Kidney epithelial cell (primary cell): Measurements from ENCODE around the gene CDC42BPA. TPM values are rescaled to one million over a fixed set of nuclear protein-coding genes. Genes with fewer than 3 reads are reported as not detected.

Source experiments
- DNase-seq: peaks from one replicate; pipeline ENCODE4 v3.0.0-alpha.2; 2010; ENCODE audit warnings: low read depth
- H3K27me3 ChIP-seq: 2 replicates; pipeline ENCODE4 v1.6.0; 2011; ENCODE audit warnings: low read length; ENCODE audit not compliant: control insufficient read depth, insufficient read depth
- H3K36me3 ChIP-seq: 2 replicates; pipeline ENCODE4 v1.5.1; 2011; ENCODE audit warnings: low read length; ENCODE audit not compliant: control insufficient read depth, insufficient read depth
- H3K4me3 ChIP-seq: 2 replicates; pipeline ENCODE4 v1.5.1; 2011; ENCODE audit warnings: low read depth, mild to moderate bottlenecking, control low read depth, low read length
- total RNA-seq: library from RNA; depleted of rRNA; stranded (reverse); fragments of >200 nt; gene quantifications from 2 replicates; pipeline ENCODE4 v1.2.3, GENCODE V29; 2015
- TF ChIP-seq, protein P1 (sequence below): IDR thresholded peaks from 2 replicates; pipeline ENCODE4 v1.5.1; 2011; ENCODE audit warnings: mild to moderate bottlenecking, moderate library complexity, low read length, control low read depth, inconsistent platforms; ENCODE audit not compliant: insufficient read depth, poor library complexity, severe bottlenecking

Gene CDC42BPA
- total RNA-seq, 1 donor from 2014 or later = 33.4 TPM

- H3K4me3 ChIP-seq = no peak overlapping the region
- no peak for DNase-seq
- no peaks in the 10 kb centered on the region for H3K27me3 ChIP-seq
- TF ChIP-seq, protein P1, sequence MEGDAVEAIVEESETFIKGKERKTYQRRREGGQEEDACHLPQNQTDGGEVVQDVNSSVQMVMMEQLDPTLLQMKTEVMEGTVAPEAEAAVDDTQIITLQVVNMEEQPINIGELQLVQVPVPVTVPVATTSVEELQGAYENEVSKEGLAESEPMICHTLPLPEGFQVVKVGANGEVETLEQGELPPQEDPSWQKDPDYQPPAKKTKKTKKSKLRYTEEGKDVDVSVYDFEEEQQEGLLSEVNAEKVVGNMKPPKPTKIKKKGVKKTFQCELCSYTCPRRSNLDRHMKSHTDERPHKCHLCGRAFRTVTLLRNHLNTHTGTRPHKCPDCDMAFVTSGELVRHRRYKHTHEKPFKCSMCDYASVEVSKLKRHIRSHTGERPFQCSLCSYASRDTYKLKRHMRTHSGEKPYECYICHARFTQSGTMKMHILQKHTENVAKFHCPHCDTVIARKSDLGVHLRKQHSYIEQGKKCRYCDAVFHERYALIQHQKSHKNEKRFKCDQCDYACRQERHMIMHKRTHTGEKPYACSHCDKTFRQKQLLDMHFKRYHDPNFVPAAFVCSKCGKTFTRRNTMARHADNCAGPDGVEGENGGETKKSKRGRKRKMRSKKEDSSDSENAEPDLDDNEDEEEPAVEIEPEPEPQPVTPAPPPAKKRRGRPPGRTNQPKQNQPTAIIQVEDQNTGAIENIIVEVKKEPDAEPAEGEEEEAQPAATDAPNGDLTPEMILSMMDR = no peak
- H3K36me3 ChIP-seq = no peaks in the 10 kb centered on the region
Observed at GRCh38 chr1:227306689-227307088, 11.6 kb downstream of the CDC42BPA start.

DNA sequence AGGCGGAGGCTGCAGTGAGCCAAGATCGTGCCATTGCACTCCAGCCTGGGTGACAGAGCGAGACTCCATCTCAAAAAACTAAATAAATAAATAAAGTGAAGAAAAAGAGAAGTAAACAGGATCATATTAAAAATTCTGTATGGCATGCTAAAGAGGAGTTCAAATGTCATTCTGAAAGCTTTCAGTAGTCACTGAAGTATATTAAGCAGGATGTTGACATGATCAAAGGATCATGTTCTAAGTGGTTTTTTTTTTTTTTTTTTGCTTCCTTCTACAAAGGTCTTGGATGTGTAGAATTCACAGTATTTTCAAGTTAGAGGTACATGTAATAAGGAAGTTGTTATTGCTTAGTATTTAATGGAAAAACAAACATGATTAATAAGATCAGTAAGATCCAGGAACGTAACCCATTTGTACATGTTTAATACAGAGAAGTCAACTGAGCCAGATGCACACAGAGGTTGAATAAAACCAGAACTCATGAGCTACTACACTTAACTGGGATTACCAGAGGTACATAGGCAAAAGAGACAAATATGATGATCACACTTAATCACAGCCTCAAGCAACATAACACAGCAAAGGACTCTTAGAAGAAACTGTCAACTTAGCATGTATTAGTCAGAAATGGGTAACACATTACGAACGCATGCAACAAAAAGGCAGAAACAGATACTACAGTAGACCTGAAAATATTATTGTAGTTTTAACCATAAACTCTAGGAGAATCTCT is 12.2 kb downstream of the CDC42BPA start:
- DNase-seq = no peak
- Histone ChIP-seq H3K4me3 (no peak overlapping the region), H3K27me3 (no peaks in the 10 kb centered on the region), H3K36me3 (no peaks in the 10 kb centered on the region)
- TF ChIP-seq, protein P1 = no peak

- Histone ChIP-seq H3K4me3 (no peak overlapping the region), H3K27me3 (no peaks in the 10 kb centered on the region), H3K36me3 (no peaks in the 10 kb centered on the region)
- no peak for DNase-seq
- TF ChIP-seq, protein P1 = no peak
Observed at GRCh38 chr1:227304665-227305064, 13.6 kb downstream of the CDC42BPA start.

GRCh38 chr1:227303662-227304061 is 14.6 kb downstream of the CDC42BPA start:
- H3K4me3 ChIP-seq = no peak overlapping the region
- no peaks in the 10 kb centered on the region for H3K27me3 ChIP-seq
- DNase-seq = no peak
- TF ChIP-seq, protein P1 = no peak
- no peaks in the 10 kb centered on the region for H3K36me3 ChIP-seq

DNA sequence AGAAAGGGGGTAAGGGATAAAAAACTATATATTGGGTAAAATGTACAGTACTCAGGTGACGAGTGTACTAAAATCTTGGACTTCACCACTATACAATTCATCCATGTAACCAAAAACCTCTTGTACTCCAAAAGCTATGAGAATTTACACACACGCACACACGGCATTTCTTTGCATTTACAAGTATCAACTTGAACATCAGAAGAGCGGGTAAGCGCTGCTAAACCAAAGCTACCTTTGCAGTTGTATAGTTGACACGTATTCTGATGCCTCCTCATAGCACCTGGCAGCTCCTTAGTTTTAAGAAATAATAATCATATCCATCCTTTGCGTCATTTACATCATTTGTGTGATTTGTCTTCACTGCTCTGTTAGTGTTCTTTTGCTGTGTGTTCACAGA is 17.6 kb downstream of the CDC42BPA start:
- H3K27me3 ChIP-seq = no peaks in the 10 kb centered on the region
- DNase-seq = no peak
- no peak overlapping the region for H3K4me3 ChIP-seq
- no peaks in the 10 kb centered on the region for H3K36me3 ChIP-seq
- TF ChIP-seq, protein P1 = no peak

DNA sequence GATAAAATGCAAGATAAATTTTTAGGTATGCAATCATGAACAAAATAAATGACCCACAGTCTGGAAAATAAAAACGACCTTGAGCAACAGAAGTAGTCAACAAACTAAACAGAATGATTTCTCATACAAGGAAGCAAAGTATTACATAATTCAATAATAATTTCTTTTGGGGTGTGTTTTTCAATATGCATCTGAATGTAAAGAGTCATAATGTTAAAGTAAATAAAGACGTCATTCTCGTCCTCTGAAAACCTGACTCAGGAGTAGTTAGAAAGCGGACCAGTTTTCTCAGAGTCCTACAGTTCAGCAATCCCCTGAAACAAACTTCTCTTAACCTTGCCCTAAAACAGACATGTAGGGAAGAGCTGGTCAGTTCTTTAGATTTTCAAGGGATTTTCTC is 18.6 kb downstream of the CDC42BPA start:
- DNase-seq = no peak

More for the DNA sequence above, 18.6 kb downstream of the CDC42BPA start:
- Histone ChIP-seq H3K4me3 (no peak overlapping the region), H3K27me3 (no peaks in the 10 kb centered on the region), H3K36me3 (no peaks in the 10 kb centered on the region)
- TF ChIP-seq, protein P1 = no peak
